CD4-positive, CD25-positive, alpha-beta regulatory T cell (primary cell): ENCODE results near the gene RAB6A. TPM values are rescaled to one million over a fixed set of nuclear protein-coding genes. Genes with fewer than 3 reads are reported as not detected.
"Not testable (repeated sequence)": the region's sequence is repeated elsewhere in the genome, so short reads cannot be mapped to it uniquely, and the experiment has no call there.

Source experiments
- ATAC-seq, 2 donors: fragments of 150-1000 bp; cut with Tn5 transposase; one replicate each; pipeline ENCODE4 v1.10.0; 2021; ENCODE audit warnings: low read depth in 2 of 2, moderate number of reproducible peaks in 2 of 2, moderate library complexity in 1 of 2
- DNase-seq, 3 donors: peaks; one replicate each; pipeline versions ENCODE4 v3.0.0 to v3.0.0-alpha.2; 2012 to 2022; ENCODE audit warnings: mixed read lengths in 1 of 3
- H3K27ac ChIP-seq: one replicate; pipeline ENCODE4 v1.7.0; 2013; ENCODE audit warnings: mild to moderate bottlenecking, low read length; ENCODE audit not compliant: insufficient read depth, poor library complexity, severe bottlenecking
- H3K27me3 ChIP-seq: one replicate; pipeline ENCODE4 v1.7.0; 2013; ENCODE audit warnings: low read length; ENCODE audit not compliant: control insufficient read depth, insufficient read depth
- H3K36me3 ChIP-seq: one replicate; pipeline ENCODE4 v1.7.0; 2013; ENCODE audit warnings: mild to moderate bottlenecking, low read length, moderate library complexity; ENCODE audit not compliant: control insufficient read depth, insufficient read depth
- H3K4me1 ChIP-seq: 2 replicates; pipeline ENCODE4 v1.7.0; 2013; ENCODE audit warnings: mild to moderate bottlenecking, low read length; ENCODE audit not compliant: insufficient read depth, control insufficient read depth, poor library complexity, severe bottlenecking
- H3K4me3 ChIP-seq: one replicate; pipeline ENCODE4 v1.7.0; 2013; ENCODE audit warnings: low read depth, mild to moderate bottlenecking, low read length, moderate library complexity
- H3K9me3 ChIP-seq, 2 experiments: 1 replicate in 1 of 2; 2 replicates in 1 of 2; pipeline ENCODE4 v1.7.0; 2013; ENCODE audit warnings: low read length in 2 of 2, mild to moderate bottlenecking in 1 of 2, moderate library complexity in 1 of 2; ENCODE audit not compliant: control insufficient read depth in 2 of 2
- H3K27ac Mint-ChIP-seq, 3 donors: one replicate each; pipeline ENCODE4 v1.8.0; 2020 to 2022; ENCODE audit warnings: mild to moderate bottlenecking in 3 of 3, mixed read lengths in 3 of 3, moderate library complexity in 2 of 3
- H3K27me3 Mint-ChIP-seq: one replicate; pipeline ENCODE4 v1.8.0; 2022; ENCODE audit warnings: mild to moderate bottlenecking, mixed read lengths
- H3K36me3 Mint-ChIP-seq: one replicate; pipeline ENCODE4 v1.8.0; 2020; ENCODE audit warnings: mixed read lengths
- H3K4me1 Mint-ChIP-seq, 4 donors: one replicate each; pipeline ENCODE4 v1.8.0; 2020 to 2022; ENCODE audit warnings: mixed read lengths in 4 of 4, mild to moderate bottlenecking in 1 of 4
- H3K4me3 Mint-ChIP-seq, 4 donors: one replicate each; pipeline ENCODE4 v1.8.0; 2020 to 2022; ENCODE audit warnings: mild to moderate bottlenecking in 4 of 4, mixed read lengths in 4 of 4, moderate library complexity in 3 of 4
- H3K9me3 Mint-ChIP-seq, 7 donors: one replicate each; pipeline ENCODE4 v1.8.0; 2020 to 2022; ENCODE audit warnings: mixed read lengths in 7 of 7, mild to moderate bottlenecking in 3 of 7, moderate library complexity in 2 of 7
- polyA plus RNA-seq, 4 donors: library from polyadenylated mRNA; unstranded; fragments of 300-500 nt; fragmentation: Illumina TruSeq; gene quantifications; one replicate each; pipeline ENCODE4 v1.2.3, GENCODE V29; 2021
- total RNA-seq: library from RNA; stranded (reverse); gene quantifications from one replicate; pipeline ENCODE4 v1.2.3, GENCODE V29; 2022

RAB6A gene
- total and polyA plus RNA-seq, 5 donors from 2014 or later = 79.0 to 124 (median 119) TPM

DNA sequence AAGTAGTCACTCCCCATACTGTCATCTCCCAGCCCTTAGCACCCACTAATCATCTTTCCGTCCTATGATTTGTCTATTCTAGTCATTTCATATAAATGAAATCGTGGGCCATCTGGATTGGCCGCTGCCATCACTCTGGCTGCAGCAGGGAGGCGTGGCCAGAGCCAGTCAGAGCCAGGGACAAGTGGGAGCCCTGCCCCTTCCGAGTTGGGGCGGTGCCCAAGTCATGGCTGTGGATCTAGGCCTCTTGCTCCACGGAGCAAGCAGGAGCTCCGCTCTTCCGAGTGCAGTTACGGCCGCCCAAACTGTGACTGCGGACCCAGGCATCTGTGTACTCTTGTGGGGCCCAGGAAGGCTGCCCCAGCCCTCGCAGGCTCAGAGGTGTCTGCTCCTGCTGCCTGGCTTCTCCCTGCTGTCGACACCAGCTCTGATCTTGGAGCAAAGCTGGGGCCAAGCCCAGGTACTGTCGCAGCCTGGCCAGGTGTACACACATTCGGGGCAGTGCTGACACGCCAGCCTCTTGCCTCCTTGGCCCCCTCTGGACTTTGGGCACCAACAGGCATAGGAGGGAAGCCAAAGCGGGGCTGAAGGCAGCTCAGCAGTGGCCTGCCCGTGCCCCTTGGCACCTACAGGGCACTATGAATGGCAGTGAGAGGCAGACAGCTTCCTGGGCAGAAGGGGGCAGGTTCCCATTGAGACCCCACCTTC lies 35.2 kb upstream of the RAB6A start:
- H3K36me3 Mint-ChIP-seq = peaks cover 14% of the 10 kb centered on the region
- H3K27me3 Mint-ChIP-seq = no peaks in the 10 kb centered on the region
- H3K4me3 ChIP-seq = no peak overlapping the region
- no peak for ATAC-seq
- no peaks in the 10 kb centered on the region for H3K27me3 ChIP-seq
- no peak overlapping the region for H3K27ac ChIP-seq
- H3K4me1 Mint-ChIP-seq = peaks cover 5 to 19% (median 13%) of the 10 kb centered on the region in 4 donors
- DNase-seq = no peak
- no peak overlapping the region for H3K4me3 Mint-ChIP-seq
- no peaks in the 10 kb centered on the region for H3K9me3 Mint-ChIP-seq
- H3K36me3 ChIP-seq = peaks cover 8% of the 10 kb centered on the region
- no peak overlapping the region for H3K27ac Mint-ChIP-seq
- no peaks in the 10 kb centered on the region for H3K9me3 ChIP-seq
- no peaks in the 10 kb centered on the region for H3K4me1 ChIP-seq

DNA sequence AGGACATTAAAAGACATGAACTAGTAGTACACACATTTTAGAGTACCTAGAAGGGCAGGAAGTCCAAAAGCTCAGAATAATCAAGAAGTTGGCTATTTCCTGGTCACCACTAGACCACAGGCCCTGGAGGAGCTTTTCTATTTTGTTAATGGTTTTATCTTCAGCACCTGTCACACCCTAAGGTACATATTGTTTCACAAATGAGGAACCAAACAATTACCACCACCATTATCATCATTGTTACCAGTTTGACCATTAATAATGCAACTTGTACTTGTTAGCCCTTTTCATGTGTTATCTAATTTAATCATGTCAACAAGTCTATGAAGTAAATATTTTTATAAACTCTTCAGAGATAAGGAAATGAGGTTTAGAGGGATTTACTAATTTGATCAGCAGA lies 31.7 kb upstream of the RAB6A start:
- Mint-ChIP-seq H3K36me3 (peaks cover 7% of the 10 kb centered on the region), H3K9me3 (no peaks in the 10 kb centered on the region), H3K27ac (no peak overlapping the region), H3K4me3 (no peak overlapping the region), H3K27me3 (no peaks in the 10 kb centered on the region), H3K4me1 (peaks cover 9 to 35% (median 21%) of the 10 kb centered on the region in 4 donors)
- Histone ChIP-seq H3K27ac (no peak overlapping the region), H3K27me3 (no peaks in the 10 kb centered on the region), H3K4me1 (peaks cover 15% of the 10 kb centered on the region), H3K36me3 (peaks cover 6% of the 10 kb centered on the region), H3K4me3 (no peak overlapping the region), H3K9me3 (no peaks in the 10 kb centered on the region)
- no peak for ATAC-seq
- DNase-seq = no peak

DNA sequence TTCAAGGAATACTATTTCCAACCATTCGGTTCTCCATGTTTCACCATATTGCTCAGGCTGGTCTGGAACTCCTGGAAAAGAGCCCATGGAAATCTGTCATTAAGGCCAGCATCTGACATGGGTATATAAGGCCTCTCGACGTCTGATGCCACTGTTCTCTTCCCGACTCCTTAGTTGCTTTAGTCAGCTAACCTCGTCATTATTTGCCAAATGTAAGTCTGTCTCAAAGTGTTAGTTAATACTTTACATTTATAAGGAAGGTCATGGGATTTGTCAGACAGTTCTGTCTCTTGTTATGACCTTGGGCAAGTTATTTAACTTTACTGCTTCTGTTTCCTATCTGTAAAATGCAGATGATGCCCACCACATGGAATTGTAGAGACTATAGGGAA lies 28.4 kb upstream of the RAB6A start:
- H3K9me3 Mint-ChIP-seq = no peaks in the 10 kb centered on the region
- no peak for DNase-seq
- H3K36me3 Mint-ChIP-seq = peaks cover 4% of the 10 kb centered on the region
- H3K4me3 Mint-ChIP-seq = peak overlapping the region; percentile 91 to 99 (median 98)
- H3K27ac Mint-ChIP-seq = peak overlapping the region in 2 of 3 donors; percentile 49 to 97
- H3K4me1 Mint-ChIP-seq = peaks cover 9 to 40% (median 24%) of the 10 kb centered on the region in 4 donors
- ATAC-seq = no peak
- H3K27ac ChIP-seq = no peak overlapping the region
- H3K27me3 Mint-ChIP-seq = no peaks in the 10 kb centered on the region
- H3K4me1 ChIP-seq = peaks cover 20% of the 10 kb centered on the region
- H3K27me3 ChIP-seq = no peaks in the 10 kb centered on the region
- no peaks in the 10 kb centered on the region for H3K9me3 ChIP-seq
- H3K4me3 ChIP-seq = peak overlapping the region; percentile 98
- H3K36me3 ChIP-seq = no peaks in the 10 kb centered on the region

- Histone ChIP-seq H3K27me3 (no peaks in the 10 kb centered on the region), H3K9me3 (no peaks in the 10 kb centered on the region), H3K4me3 (peak within 1 kb of the TSS; percentile 98), H3K36me3 (no peaks in the 10 kb centered on the region), H3K27ac (peak within 1 kb of the TSS; percentile 75), H3K4me1 (peaks cover 20% of the 10 kb centered on the region)
- peaks cover 4 to 37% (median 20%) of the 10 kb centered on the region in 4 donors for H3K4me1 Mint-ChIP-seq
- H3K4me3 Mint-ChIP-seq = peak within 1 kb of the TSS; percentile 91 to 99 (median 98)
- ATAC-seq (peak; percentile 100), DNase-seq (peak; percentile 78 to 94 (median 87))
- no peaks in the 10 kb centered on the region for H3K36me3 Mint-ChIP-seq
- H3K27ac Mint-ChIP-seq = peak within 1 kb of the TSS; percentile 97 to 98 (median 98)
- H3K9me3 Mint-ChIP-seq = no peaks in the 10 kb centered on the region
- peaks cover 5% of the 10 kb centered on the region for H3K27me3 Mint-ChIP-seq
These were observed 27.0 kb upstream of the RAB6A start, which contains the start of gene MRPL48 for GRCh38 chr11:73787643-73788558. TSS of gene MRPL48 (plus strand) at chr11:73787874. CDS start at chr11:73787972, 98 bp downstream.

DNA sequence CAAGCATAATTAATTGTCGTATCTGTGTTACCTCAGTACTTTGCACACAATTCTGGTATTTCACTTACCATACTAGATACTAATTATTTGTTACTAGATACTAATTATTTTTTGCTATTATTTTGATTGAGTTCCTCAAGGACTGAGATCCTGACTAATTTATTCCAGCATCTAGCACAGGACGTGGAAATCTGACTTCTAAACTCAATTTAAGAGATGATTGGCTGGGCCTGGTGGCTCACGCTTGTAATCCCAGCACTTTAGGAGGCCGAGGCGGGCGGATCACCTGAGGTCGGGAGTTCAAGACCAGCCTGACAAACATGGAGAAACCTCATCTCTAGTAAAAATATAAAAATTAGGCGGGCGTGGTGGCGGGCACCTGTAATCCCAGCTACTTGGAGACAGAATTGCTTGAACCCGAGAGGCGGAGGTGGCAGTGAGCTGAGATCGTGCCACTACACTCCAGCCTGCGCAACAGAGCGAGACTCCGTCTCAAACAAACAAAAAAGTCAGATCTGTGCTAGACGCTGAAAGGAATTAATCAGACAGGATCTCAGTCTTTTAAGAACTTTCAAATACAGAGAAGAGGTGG lies 26.3 kb upstream of the RAB6A start:
- peak overlapping the region; percentile 97 to 98 (median 98) for H3K27ac Mint-ChIP-seq
- Histone ChIP-seq H3K27me3 (no peaks in the 10 kb centered on the region), H3K4me3 (peak overlapping the region; percentile 98), H3K27ac (peak overlapping the region; percentile 75), H3K4me1 (peaks cover 20% of the 10 kb centered on the region), H3K9me3 (no peaks in the 10 kb centered on the region), H3K36me3 (no peaks in the 10 kb centered on the region)
- peak overlapping the region; percentile 91 to 99 (median 98) for H3K4me3 Mint-ChIP-seq
- peaks cover 5% of the 10 kb centered on the region for H3K27me3 Mint-ChIP-seq
- H3K4me1 Mint-ChIP-seq = peaks cover 4 to 31% (median 17%) of the 10 kb centered on the region in 4 donors
- no peaks in the 10 kb centered on the region for H3K36me3 Mint-ChIP-seq
- H3K9me3 Mint-ChIP-seq = no peaks in the 10 kb centered on the region
- ATAC-seq = no peak
- DNase-seq = no peak

DNA sequence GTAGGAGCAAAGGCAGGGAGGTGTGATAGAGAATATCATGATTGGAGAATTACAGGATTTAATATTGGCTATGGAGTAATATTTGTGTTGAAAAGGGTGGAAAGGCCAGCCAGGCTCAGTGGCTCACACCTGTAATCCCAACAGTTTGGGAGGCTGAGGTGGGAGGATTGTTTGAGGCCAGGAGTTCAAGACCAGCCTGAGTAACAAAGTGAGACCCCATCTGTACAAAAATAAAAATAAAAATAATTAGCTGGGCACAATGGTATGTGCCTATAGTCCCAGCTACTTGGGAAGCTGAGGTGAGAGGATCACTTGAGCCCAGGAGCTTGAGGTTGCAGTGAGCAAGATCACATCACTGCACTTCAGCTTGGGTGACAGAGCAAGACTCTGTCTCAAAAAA lies 24.6 kb upstream of the RAB6A start:
- H3K4me3 Mint-ChIP-seq = peak overlapping the region; percentile 34 to 68 (median 54)
- peak overlapping the region in 2 of 3 donors; percentile 79 to 90 for H3K27ac Mint-ChIP-seq
- not testable (repeated sequence) for H3K36me3 ChIP-seq, ATAC-seq, H3K27ac ChIP-seq, H3K9me3 ChIP-seq, H3K36me3 Mint-ChIP-seq, H3K9me3 Mint-ChIP-seq, H3K27me3 Mint-ChIP-seq, H3K4me3 ChIP-seq, H3K27me3 ChIP-seq, DNase-seq
- H3K4me1 Mint-ChIP-seq = peaks cover 4 to 25% (median 16%) of the 10 kb centered on the region in 4 donors
- peaks cover 20% of the 10 kb centered on the region for H3K4me1 ChIP-seq

- Mint-ChIP-seq H3K36me3 (no peaks in the 10 kb centered on the region), H3K4me3 (peak overlapping the region in 2 of 4 donors; percentile 55 to 68), H3K4me1 (peaks cover 4 to 27% (median 16%) of the 10 kb centered on the region in 4 donors), H3K27ac (peak overlapping the region in 1 of 3 donors; percentile 79), H3K27me3 (peaks cover 5% of the 10 kb centered on the region), H3K9me3 (no peaks in the 10 kb centered on the region)
- Histone ChIP-seq H3K4me3 (no peak overlapping the region), H3K27me3 (no peaks in the 10 kb centered on the region), H3K36me3 (no peaks in the 10 kb centered on the region), H3K9me3 (no peaks in the 10 kb centered on the region), H3K4me1 (peaks cover 23% of the 10 kb centered on the region), H3K27ac (no peak overlapping the region)
- no peak for ATAC-seq
- no peak for DNase-seq
These were observed 23.9 kb upstream of the RAB6A start for GRCh38 chr11:73784734-73785133.
